GM12878 (cell line): ENCODE results near the gene C1orf52.

ENCODE experiments used
- CTCF ChIP-seq, 3 experiments: IDR thresholded peaks in 2 of 3; conservative IDR thresholded peaks in 1 of 3; 2 replicates each; pipeline ENCODE4 v1.5.1; 2011; ENCODE audit warnings: low read depth in 3 of 3, low read length in 3 of 3, mild to moderate bottlenecking in 3 of 3, control low read depth in 2 of 3, moderate library complexity in 2 of 3, inconsistent platforms in 1 of 3, mixed read lengths in 1 of 3; ENCODE audit not compliant: control insufficient read depth in 2 of 3, insufficient read depth in 1 of 3; ENCODE audit errors: extremely low read depth in 1 of 3
- YY1 ChIP-seq: IDR thresholded peaks from 2 replicates; pipeline ENCODE4 v1.6.1; 2011; ENCODE audit warnings: low read depth, mild to moderate bottlenecking, low read length

- no peak for TF ChIP-seq CTCF (IDR thresholded peaks at IDR 0.05 in 2 of 3, conservative IDR thresholded peaks at IDR 0.05 in 1 of 3; ENCODE audit: control insufficient read depth in 2 of 3, extremely low read depth in 1 of 3, insufficient read depth in 1 of 3, low read depth in 3 of 3, low read length in 3 of 3)
- no peak for TF ChIP-seq YY1
These were observed 42.8 kb downstream of the C1orf52 start for GRCh38 chr1:85216697-85217096.
